Body of pancreas (tissue), 4 donors: ENCODE data around the gene MGARP. TPM values are rescaled to one million over a fixed set of nuclear protein-coding genes. Genes with fewer than 3 reads are reported as not detected.

Experiments
- ATAC-seq: fragments of 150-250 bp; one replicate; pipeline ENCODE4 v1.9.1; 2016
- DNase-seq, 4 donors: peaks; one replicate each; pipeline ENCODE4 v3.0.0-alpha.2; 2019
- H3K27ac ChIP-seq, 4 donors: fragments of 200-600 bp; sonication (generic); 1 replicate in 3 of 4; 2 replicates in 1 of 4; pipeline versions ENCODE4 v1.5.1 to v1.6.1; 2016 to 2019; ENCODE audit warnings: mild to moderate bottlenecking in 1 of 4, mixed read lengths in 1 of 4, moderate library complexity in 1 of 4
- H3K27me3 ChIP-seq, 2 donors: fragments of 200-600 bp; sonication (generic); one replicate each; pipeline ENCODE4 v1.6.0; 2016; ENCODE audit warnings: mild to moderate bottlenecking in 1 of 2
- H3K36me3 ChIP-seq, 2 donors: fragments of 200-600 bp; sonication (generic); replicated peaks in 1 of 2; 2 replicates each; pipeline ENCODE4 v1.5.1; 2016; ENCODE audit warnings: low read depth in 2 of 2; ENCODE audit not compliant: insufficient read depth in 1 of 2
- H3K4me1 ChIP-seq: fragments of 200-600 bp; sonication (generic); one replicate; pipeline ENCODE4 v1.6.0; 2016
- H3K4me3 ChIP-seq, 2 donors: fragments of 200-600 bp; sonication (generic); 1 replicate in 1 of 2; 2 replicates in 1 of 2; pipeline ENCODE4 v1.5.1; 2016 to 2019
- H3K9me3 ChIP-seq, 3 donors: fragments of 200-600 bp; sonication (generic); 1 replicate in 2 of 3; 2 replicates in 1 of 3; pipeline ENCODE4 v1.5.1; 2016
- POLR2A ChIP-seq, 3 donors: fragments of 450-650 bp; IDR thresholded peaks; one replicate each; pipeline ENCODE4 v1.6.1; 2016; ENCODE audit warnings: antibody characterized with exemption in 3 of 3, mild to moderate bottlenecking in 2 of 3
- WGBS, 2 donors: methylation state at CpG; one replicate each; pipeline ENCODE4 v1.1.5; 2017; 5-methylcytosine and 5-hydroxymethylcytosine counted together
- intact Hi-C: fragments of 100-400 bp; cut with DNase I; formaldehyde crosslinking; loops from one replicate; pipeline ENCODE4 v1.15.1; 2023
- total RNA-seq, 2 donors: library from RNA; depleted of rRNA; stranded (reverse); fragments of >200 nt; gene quantifications; one replicate each; pipeline ENCODE4 v1.1.0, GENCODE V29; 2016
- TF ChIP-seq, protein P1 (sequence below), 7 experiments: fragments of 450-650 bp in 4 of 7; fragments of 200-600 bp in 3 of 7; sonication (generic) in 3 of 7; IDR thresholded peaks; one replicate each; pipeline ENCODE4 v1.5.1; 2016 to 2019; ENCODE audit warnings: antibody characterized with exemption in 7 of 7

Gene MGARP
- total RNA-seq, 2 donors from 2014 or later = 0.78 TPM; not detected in 1

DNA sequence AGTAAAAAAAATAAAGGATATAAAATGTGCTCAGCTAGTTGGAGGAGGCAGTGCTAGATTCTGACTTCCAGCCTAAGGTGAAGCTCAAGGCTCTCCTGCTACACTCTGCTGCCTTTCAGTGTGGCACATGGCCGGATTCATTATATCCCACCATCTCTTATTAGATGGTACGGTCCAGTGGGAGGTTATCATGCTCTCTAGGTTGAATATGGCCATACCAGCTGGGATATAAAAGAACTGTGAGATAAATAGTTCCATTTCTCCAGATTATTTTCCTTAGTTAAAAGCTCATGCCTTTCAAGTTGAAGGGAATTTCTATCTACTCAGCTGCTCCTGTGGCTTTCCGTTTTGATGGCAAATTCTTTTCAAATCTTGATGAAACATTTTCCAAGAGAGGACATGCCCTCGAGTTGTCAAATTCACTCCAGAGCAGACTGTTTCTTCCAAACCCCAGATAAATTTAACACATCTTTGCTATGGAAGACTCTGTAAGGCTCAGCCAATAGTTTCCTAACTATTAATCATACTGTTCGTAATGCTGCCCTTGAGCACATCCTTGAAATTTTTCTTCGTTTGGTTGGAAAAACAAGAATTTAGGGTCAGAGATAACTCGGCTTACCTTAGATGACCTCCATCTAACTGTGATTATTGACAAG lies 2.2 kb upstream of the MGARP start:
- TF ChIP-seq, protein P1, sequence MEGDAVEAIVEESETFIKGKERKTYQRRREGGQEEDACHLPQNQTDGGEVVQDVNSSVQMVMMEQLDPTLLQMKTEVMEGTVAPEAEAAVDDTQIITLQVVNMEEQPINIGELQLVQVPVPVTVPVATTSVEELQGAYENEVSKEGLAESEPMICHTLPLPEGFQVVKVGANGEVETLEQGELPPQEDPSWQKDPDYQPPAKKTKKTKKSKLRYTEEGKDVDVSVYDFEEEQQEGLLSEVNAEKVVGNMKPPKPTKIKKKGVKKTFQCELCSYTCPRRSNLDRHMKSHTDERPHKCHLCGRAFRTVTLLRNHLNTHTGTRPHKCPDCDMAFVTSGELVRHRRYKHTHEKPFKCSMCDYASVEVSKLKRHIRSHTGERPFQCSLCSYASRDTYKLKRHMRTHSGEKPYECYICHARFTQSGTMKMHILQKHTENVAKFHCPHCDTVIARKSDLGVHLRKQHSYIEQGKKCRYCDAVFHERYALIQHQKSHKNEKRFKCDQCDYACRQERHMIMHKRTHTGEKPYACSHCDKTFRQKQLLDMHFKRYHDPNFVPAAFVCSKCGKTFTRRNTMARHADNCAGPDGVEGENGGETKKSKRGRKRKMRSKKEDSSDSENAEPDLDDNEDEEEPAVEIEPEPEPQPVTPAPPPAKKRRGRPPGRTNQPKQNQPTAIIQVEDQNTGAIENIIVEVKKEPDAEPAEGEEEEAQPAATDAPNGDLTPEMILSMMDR (IDR thresholded peaks at IDR 0.05) = no peak
- no peak for ATAC-seq

DNA sequence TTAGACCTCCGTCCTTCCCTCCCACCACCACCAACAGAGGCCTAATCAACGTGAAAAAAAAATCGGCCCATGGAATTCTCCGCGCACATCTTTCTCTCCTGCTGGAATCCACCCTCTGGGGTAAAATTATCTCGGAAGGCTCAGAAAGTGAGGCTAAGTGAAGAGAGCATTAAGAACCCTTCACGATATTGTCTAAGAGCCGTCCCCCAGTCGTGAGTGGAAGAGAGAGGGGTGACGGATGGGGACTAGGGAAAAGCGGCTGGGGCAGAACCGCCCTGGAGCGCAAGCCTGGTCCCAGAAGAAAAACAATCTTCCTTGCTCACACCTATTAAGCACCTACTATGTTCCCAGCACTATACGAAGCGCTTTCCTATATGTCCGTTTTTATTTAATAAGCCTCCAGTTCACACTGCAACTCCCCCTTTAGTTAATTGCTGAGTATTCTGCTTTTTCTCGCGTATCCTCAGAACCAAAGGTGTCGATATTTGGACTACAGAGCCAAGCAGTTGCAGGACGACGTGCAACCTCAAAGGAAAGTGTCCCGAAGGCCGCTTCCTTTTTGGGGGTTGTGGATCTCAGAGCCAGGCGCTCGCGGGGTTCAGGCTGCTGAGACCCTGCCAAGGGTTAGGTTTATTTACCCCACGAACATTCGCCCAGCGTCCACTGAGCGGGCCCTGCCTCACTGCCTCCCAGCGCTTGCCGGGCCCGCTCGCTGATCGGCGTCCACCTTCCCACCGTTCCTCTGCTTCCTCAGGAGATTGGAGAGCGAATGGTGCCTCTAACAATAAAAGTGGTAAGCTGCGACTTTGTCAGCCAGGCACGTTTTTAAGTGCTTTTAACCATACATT lies 889 bp downstream of the MGARP start:
- DNase-seq (peak in 1 of 4 donors; percentile 12), ATAC-seq (no peak)
- Histone ChIP-seq H3K4me3 (no peak overlapping the region), H3K27me3 (peaks cover 0 to 12% of the 10 kb centered on the region in 2 donors), H3K4me1 (peaks cover 12% of the 10 kb centered on the region), H3K27ac (no peak overlapping the region), H3K36me3 (no peaks in the 10 kb centered on the region), H3K9me3 (no peaks in the 10 kb centered on the region)
- intact Hi-C loops = no loop called here
- 28 to 31% methylated on average over 40 of the region's 40 CpGs for WGBS, 2 donors
- no peak for TF ChIP-seq POLR2A (IDR thresholded peaks at IDR 0.05)
- TF ChIP-seq, protein P1 (IDR thresholded peaks at IDR 0.05) = no peak

More for the DNA sequence above, 2.2 kb upstream of the MGARP start:
- Histone ChIP-seq H3K4me1 (peaks cover 12% of the 10 kb centered on the region), H3K27ac (no peak overlapping the region), H3K27me3 (peaks cover 0 to 12% of the 10 kb centered on the region in 2 donors), H3K36me3 (no peaks in the 10 kb centered on the region), H3K4me3 (no peak overlapping the region), H3K9me3 (no peaks in the 10 kb centered on the region)
- intact Hi-C loops = no loop called here
- DNase-seq = no peak
- 44 to 50% methylated on average over 7 of the region's 7 CpGs for WGBS, 2 donors

DNA sequence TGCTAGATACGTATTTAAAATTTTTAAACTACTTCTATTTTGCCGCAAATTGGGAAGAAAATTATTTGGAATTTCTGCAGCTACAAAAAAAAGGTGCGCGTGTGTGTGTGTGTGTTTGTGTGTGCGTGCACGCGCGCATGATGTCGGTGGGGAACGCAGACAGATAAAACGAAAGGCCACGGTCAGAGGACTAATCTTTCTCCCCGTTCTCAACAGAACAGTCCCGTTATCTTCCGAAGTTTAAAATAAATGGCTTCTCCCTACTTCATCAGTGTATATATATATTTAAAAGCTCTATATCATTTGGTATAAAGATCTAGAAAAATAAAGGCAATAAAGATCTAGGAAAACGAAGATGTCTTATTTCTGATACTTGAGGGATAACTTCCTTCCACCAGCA lies 1.5 kb downstream of the MGARP start:
- 69 to 84% methylated on average over 16 of the region's 16 CpGs for WGBS, 2 donors
- intact Hi-C loops = no loop called here
- DNase-seq = no peak
- Histone ChIP-seq H3K27me3 (peaks cover 0 to 12% of the 10 kb centered on the region in 2 donors), H3K9me3 (no peaks in the 10 kb centered on the region), H3K36me3 (no peaks in the 10 kb centered on the region), H3K4me3 (no peak overlapping the region), H3K4me1 (peaks cover 12% of the 10 kb centered on the region), H3K27ac (no peak overlapping the region)
- no peak for ATAC-seq
- TF ChIP-seq POLR2A (IDR thresholded peaks at IDR 0.05) = no peak
- TF ChIP-seq, protein P1 (IDR thresholded peaks at IDR 0.05) = no peak

DNA sequence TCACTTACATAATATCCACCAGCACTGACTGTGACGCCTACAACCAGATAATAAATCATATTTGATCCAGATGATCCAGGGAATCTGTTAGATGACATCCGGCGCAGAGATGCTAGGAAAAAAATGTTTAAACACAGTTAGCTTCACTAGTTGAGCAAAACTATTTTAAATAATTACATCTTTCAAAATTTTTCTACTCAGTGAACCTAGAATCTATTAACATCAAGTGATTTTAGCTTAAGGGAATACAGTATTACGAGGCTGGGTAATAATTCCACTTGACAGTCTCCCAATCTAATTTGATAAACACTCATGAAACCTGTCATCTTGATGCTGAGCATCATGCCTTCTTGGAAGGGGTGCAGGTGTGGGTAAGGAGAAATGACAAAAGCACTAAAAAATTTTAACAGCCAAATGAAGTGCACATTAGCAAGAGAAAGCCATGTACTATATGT lies 4.7 kb downstream of the MGARP start:
- Histone ChIP-seq H3K27ac (no peak overlapping the region), H3K9me3 (no peaks in the 10 kb centered on the region), H3K4me1 (peaks cover 12% of the 10 kb centered on the region), H3K36me3 (no peaks in the 10 kb centered on the region), H3K27me3 (peaks cover 0 to 12% of the 10 kb centered on the region in 2 donors), H3K4me3 (no peak overlapping the region)
- WGBS, 2 donors = 88 to 92% methylated on average over 4 of the region's 4 CpGs
- DNase-seq (no peak), ATAC-seq (no peak)
- intact Hi-C loops = no loop called here
- TF ChIP-seq, protein P1 (IDR thresholded peaks at IDR 0.05) = no peak
- TF ChIP-seq POLR2A (IDR thresholded peaks at IDR 0.05) = no peak
